Brain microvascular endothelial cell (primary cell): ENCODE data around the gene IDS.

Experiments
- DNase-seq: peaks from one replicate; pipeline ENCODE4 v3.0.0-alpha.2; 2020
- H3K27ac ChIP-seq: fragments of 250-450 bp; sonication (Bioruptor Pico); 2 replicates; pipeline ENCODE4 v1.5.1; 2020; ENCODE audit warnings: mild to moderate bottlenecking, moderate library complexity
- H3K27me3 ChIP-seq: fragments of 250-450 bp; sonication (Bioruptor Pico); replicated peaks from 2 replicates; pipeline ENCODE4 v1.5.1; 2020; ENCODE audit warnings: mild to moderate bottlenecking
- H3K36me3 ChIP-seq: fragments of 250-450 bp; sonication (Bioruptor Pico); replicated peaks from 2 replicates; pipeline ENCODE4 v1.5.1; 2020; ENCODE audit warnings: mild to moderate bottlenecking
- H3K4me3 ChIP-seq: 2 replicates; pipeline ENCODE4 v1.5.1; 2011; ENCODE audit warnings: low read depth, mild to moderate bottlenecking, control low read depth, low read length, moderate library complexity
- in situ Hi-C: cut with HindIII; loops from 2 replicates; pipeline ENCODE4 v1.10.0; 2017; ENCODE audit warnings: low sequenced_read_pairs, low pct_ligation_motif_present
- TF ChIP-seq, protein P1 (sequence below): IDR thresholded peaks from 2 replicates; pipeline ENCODE4 v1.5.1; 2011; ENCODE audit warnings: low read depth, mild to moderate bottlenecking, moderate library complexity, low read length, control low read depth, inconsistent platforms; ENCODE audit errors: missing control alignments

Gene IDS

DNA sequence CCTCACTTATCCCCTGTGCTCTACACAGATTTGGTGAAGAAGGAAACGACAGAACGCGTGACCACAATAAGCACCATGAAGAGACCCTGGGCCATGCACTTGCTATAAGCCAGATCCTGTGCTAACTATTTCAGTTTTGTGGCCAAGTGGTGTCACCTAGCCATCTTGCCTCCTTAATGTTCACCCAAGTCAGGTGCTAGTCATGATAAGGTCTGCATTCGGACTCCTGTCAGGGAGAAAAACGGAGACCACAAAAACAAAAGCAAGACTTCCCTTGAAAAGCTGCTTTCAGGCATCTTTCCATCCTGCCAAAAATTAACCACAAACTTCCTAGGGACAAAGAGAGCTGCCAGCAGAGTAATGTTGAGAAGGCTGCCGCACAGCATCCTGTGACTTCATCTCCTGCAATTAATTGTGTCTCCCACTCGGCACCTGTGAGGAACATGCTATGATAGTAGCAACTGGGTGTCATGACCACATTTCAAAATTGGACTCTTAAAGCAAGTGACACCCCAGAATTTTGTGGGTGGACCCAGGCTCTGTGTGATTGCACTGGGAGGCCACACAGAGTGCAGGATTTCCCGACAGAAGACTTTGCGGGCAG is 8.8 kb upstream of the IDS start:
- H3K36me3 ChIP-seq = no peaks in the 10 kb centered on the region
- no peak overlapping the region for H3K27ac ChIP-seq
- H3K4me3 ChIP-seq = no peak overlapping the region
- in situ Hi-C loops = no loop called here
- TF ChIP-seq, protein P1, sequence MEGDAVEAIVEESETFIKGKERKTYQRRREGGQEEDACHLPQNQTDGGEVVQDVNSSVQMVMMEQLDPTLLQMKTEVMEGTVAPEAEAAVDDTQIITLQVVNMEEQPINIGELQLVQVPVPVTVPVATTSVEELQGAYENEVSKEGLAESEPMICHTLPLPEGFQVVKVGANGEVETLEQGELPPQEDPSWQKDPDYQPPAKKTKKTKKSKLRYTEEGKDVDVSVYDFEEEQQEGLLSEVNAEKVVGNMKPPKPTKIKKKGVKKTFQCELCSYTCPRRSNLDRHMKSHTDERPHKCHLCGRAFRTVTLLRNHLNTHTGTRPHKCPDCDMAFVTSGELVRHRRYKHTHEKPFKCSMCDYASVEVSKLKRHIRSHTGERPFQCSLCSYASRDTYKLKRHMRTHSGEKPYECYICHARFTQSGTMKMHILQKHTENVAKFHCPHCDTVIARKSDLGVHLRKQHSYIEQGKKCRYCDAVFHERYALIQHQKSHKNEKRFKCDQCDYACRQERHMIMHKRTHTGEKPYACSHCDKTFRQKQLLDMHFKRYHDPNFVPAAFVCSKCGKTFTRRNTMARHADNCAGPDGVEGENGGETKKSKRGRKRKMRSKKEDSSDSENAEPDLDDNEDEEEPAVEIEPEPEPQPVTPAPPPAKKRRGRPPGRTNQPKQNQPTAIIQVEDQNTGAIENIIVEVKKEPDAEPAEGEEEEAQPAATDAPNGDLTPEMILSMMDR = no peak
- DNase-seq = no peak
- H3K27me3 ChIP-seq = no peaks in the 10 kb centered on the region

DNA sequence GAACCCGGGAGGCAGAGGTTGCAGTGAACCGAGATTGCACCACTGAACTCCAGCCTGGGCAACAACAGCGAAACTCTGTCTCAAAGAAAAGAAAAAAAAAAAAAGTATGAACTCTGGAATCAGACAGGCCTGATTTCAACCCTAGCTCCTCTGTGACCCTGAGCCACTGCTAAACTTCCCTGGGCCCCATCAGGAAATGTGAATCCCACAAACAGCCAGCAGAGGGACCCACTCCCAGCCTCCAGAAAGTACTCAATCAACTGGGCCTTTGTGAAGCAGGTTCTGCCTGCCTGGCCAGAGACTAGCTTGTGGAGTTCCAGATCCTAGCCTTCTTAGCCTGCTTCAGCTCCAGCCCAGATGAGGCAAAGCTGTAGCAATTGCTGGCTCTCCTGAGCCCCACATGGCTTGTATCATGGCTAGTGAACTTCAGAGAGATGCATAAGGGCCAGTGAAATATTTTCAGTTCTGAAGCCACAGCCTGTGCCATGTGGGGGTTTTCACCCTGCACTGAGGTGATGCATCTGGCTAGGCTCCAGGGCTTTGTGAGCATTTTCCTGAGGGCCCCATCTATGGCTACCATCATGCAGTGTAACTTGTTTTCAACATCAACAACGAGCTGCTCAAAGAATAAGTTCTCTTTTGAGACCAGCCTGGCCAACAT is 7.2 kb upstream of the IDS start:
- Histone ChIP-seq H3K27ac (no peak overlapping the region), H3K27me3 (no peaks in the 10 kb centered on the region), H3K4me3 (no peak overlapping the region), H3K36me3 (no peaks in the 10 kb centered on the region)
- DNase-seq = peak; percentile 40
- in situ Hi-C loops = no loop called here
- TF ChIP-seq, protein P1 = peak; percentile 76

DNA sequence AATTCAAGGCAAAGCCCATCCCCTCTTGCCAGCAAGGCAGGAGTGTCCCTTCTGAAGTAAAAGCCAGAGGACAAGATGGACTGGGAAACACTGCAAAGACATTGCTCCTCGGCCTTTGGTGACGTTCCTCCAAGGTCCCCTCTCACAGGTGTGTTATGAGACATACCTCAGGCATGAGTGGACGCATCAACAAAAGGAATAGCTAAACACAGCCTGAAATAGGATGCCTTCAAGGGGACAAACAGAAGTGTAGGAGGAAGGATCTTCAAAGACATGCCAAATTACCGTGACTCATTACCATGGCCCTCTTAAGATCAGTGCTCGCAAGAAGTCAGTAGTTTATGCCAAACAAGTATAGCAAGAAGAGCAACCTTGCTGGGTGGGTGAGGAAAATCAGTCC is 6.0 kb upstream of the IDS start:
- in situ Hi-C loops = no loop called here
- TF ChIP-seq, protein P1 = no peak
- DNase-seq = no peak
- no peak overlapping the region for H3K27ac ChIP-seq
- H3K27me3 ChIP-seq = no peaks in the 10 kb centered on the region
- no peaks in the 10 kb centered on the region for H3K36me3 ChIP-seq
- H3K4me3 ChIP-seq = no peak overlapping the region

DNA sequence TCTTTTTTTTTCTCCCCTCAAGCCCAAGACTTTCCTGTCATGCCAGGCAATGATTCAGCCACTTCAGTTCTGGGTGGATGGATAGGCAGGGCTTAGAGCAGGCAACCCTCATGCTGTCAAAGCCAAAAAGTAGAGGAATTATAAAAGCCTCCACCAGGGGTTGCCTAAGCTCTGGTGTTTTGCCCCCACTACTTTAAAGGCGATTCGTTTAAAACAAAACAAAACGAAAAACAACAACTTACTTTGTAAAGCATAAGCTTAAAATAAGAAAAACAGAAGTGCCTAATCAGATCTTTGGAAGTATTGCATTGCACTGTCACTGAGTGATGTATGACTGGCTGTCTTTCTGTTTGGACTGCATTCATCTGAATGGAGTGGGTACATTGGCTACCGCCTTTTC is 5.3 kb upstream of the IDS start:
- Histone ChIP-seq H3K4me3 (no peak overlapping the region), H3K27ac (no peak overlapping the region), H3K27me3 (no peaks in the 10 kb centered on the region), H3K36me3 (no peaks in the 10 kb centered on the region)
- TF ChIP-seq, protein P1 = peak; percentile 40
- in situ Hi-C loops = no loop called here
- no peak for DNase-seq

DNA sequence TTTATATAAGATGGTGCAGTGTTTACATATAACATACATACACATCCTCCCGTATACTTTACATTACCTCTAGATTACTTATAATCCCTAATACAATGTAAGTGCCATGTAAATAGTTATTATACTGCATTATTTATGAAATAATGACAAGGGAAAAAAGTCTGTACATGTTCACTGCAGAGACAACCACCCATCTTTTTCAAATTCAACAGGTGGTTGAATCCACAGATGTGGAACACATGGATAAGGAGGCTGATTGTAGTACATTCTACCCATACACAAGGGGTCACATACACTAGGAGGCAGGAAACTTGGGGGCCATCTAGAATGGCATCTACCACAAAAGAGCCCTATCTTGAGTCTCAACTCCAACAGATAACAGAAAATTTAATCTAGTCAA is 3.4 kb upstream of the IDS start:
- no peak overlapping the region for H3K27ac ChIP-seq
- in situ Hi-C loops = no loop called here
- DNase-seq = no peak
- no peak overlapping the region for H3K4me3 ChIP-seq
- no peaks in the 10 kb centered on the region for H3K27me3 ChIP-seq
- H3K36me3 ChIP-seq = no peaks in the 10 kb centered on the region
- TF ChIP-seq, protein P1 = no peak

DNA sequence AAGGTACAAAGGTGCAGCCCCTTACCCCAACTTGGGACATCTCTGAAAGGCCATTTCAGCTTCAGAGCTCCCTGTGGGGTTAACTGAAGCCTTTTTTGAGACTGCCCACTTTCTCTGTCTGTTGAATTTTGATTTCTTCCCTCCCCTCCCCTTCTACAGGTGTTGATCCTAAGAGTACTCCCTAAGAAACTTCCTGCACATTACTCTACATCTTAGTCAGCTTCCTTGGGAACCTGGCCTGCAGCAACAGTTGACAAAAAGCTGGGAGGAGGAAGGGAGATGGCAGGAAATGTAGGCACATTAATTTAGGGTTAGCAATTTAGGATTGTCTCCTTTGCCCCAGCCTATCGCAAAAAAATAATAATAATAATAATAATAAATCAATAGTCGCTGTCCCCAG is 1.2 kb upstream of the IDS start:
- no peak for DNase-seq
- in situ Hi-C loops = no loop called here
- TF ChIP-seq, protein P1 = no peak
- H3K36me3 ChIP-seq = peaks cover 4% of the 10 kb centered on the region
- no peaks in the 10 kb centered on the region for H3K27me3 ChIP-seq
- no peak overlapping the region for H3K4me3 ChIP-seq
- H3K27ac ChIP-seq = no peak overlapping the region
